HG03175 (cell line): ENCODE results near the gene PCNX1.
A peak's percentile ranks its signal among the peaks of the same experiment; 100 is the strongest.
"Not testable (repeated sequence)": the region's sequence is repeated elsewhere in the genome, so short reads cannot be mapped to it uniquely, and the experiment has no call there.

Source experiments
- ATAC-seq: cut with Tn5 transposase; IDR thresholded peaks from one replicate; pipeline ENCODE4 v1.9.1; 2021; ENCODE audit warnings: mild to moderate bottlenecking, moderate library complexity; ENCODE audit not compliant: unreplicated experiment

Gene PCNX1

DNA sequence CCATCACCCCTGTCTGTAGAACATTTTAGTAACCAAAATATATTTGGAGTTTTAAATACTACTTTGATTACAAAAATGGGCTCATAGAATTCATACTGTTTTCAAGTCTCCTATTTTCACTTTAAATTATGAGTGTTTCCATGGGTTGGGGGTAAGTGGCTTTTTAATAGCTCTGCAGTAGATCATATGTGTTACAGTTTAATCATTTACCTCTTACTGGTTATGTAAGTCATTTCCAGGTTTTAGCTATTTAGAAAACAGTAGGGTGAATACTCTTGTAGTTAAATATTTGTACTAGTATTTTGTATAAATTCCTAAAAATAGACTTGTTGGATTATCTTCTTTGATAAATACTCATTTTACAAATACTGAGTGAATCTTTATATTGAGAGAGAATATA lies 8.2 kb downstream of the PCNX1 start:
- ATAC-seq: no peak

DNA sequence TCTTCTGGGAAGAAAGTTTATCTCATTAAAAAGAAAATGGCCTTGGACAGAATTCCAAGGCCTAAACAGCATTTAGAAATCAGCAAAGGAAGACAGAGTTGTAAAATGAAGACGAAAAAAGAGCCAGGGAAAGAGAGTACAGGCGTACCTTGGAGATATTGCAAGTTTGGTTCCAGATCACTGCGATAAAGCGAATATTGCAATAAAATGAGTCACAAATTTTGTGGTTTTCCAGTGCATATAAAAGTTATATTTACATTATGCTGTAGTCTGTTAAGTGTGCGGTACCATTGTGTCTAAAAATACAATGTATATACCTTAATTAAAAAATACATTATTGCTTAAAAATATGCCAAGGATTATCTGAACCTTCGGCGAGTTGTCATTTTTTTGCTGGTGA lies 9.0 kb downstream of the PCNX1 start:
- ATAC-seq: no peak

GRCh38 chr14:70916799-70917198 lies 9.5 kb downstream of the PCNX1 start:
- ATAC-seq: no peak

DNA sequence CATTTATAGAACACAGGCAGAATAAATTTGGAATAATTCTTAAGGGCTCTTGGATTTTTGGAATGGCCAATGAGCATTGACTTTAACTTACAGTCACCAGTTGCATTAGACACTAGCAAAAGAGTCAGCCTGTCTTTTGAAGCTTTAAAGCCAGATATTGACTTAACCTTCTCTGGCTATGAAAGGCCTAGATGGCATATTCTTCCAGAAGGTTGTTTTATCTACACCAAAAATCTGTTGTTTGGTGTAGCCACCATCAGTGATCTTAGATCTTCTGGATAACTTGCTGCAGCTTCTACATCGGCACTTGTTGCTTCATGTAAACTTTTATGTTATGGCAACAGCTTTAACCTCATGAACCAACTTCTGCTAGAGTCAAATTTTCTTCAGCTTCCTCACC lies 10.4 kb downstream of the PCNX1 start:
- ATAC-seq: no peak

DNA sequence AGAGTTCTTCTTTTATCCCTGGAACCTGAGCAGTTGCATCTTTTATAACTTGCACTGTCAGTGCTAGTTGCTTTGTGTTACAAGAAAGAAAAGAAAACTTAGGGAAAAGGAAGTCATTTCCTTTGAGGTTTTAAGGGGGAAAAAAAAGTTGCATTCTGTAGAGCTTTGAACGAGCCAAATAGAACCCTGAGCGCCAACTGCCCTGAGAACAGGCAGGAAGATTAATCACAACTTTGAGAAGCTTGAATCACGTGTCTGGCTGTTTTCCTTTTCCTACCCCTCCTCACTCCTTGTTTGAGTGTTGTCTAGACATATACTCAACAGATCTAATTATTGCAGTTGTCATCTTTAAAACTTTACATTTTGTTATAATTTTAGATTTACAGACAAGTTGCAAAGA lies 12.5 kb downstream of the PCNX1 start:
- no peak for ATAC-seq

- ATAC-seq: no peak
These were observed 13.3 kb downstream of the PCNX1 start for GRCh38 chr14:70920608-70921007.

DNA sequence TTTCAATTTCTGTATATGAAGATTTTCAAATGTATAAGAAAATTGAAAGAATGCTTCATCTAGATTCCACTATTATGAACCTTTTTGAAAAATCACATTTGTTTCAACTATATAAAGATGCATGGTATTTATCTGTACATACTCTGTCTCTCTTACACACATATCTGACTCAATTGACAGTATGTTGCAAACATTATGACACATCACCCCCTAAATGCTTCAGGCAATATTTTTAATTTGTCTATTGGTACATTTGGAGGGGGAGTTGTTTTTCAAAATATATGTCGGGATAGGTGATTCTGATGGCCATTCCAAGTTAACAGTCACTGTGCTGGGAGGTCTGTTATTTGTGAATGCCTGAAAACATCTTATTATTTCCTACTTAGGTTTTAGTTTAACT lies 14.4 kb downstream of the PCNX1 start:
- ATAC-seq: no peak

DNA sequence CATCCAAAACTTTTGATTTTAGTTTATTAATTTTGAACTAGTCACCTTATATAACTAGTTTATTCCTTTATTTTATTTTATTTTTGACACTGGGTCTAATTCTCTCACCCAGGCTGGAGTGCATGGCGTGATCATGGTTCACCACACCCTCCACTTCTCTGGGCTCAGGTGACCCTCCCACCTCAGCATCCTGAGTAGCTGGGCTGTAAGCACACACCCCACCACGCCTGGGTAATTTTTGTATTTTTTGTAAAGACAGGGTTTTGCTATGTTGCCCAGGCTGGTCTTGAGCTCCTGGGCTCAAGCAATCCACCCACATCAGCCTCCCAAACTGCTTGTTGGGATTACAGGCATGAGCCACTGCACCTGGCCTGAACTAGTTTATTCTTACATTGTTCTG lies 17.3 kb downstream of the PCNX1 start:
- no peak for ATAC-seq

GRCh38 chr14:70926235-70926830 lies 19.1 kb downstream of the PCNX1 start:
- ATAC-seq: no peak

DNA sequence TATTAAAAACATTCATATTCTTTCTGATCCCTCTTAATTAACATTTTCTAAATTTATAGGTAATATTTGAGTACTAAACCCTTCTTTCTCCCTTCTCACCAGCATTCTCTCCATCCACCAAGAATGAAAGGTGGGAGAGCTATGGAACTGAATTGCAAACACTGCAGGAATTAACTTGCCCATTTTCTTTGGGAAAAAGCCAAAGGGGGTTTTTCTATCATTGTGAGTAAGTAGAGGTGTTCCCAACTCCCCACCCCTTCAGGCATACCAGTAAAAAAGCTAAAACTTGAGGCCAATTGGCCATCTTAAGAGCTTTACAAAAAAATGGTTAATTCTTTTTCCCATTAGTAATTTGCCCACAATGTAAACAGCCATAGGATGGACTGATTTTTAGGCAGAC lies 23.7 kb downstream of the PCNX1 start:
- ATAC-seq: no peak

GRCh38 chr14:70934084-70934483 lies 26.8 kb downstream of the PCNX1 start:
- no peak for ATAC-seq

GRCh38 chr14:70934502-70935134 lies 27.4 kb downstream of the PCNX1 start:
- ATAC-seq: peak; percentile 87

GRCh38 chr14:70935135-70935534 lies 27.9 kb downstream of the PCNX1 start:
- no peak for ATAC-seq

- ATAC-seq: not testable (repeated sequence)
These were observed 32.4 kb downstream of the PCNX1 start for GRCh38 chr14:70939693-70940092.

DNA sequence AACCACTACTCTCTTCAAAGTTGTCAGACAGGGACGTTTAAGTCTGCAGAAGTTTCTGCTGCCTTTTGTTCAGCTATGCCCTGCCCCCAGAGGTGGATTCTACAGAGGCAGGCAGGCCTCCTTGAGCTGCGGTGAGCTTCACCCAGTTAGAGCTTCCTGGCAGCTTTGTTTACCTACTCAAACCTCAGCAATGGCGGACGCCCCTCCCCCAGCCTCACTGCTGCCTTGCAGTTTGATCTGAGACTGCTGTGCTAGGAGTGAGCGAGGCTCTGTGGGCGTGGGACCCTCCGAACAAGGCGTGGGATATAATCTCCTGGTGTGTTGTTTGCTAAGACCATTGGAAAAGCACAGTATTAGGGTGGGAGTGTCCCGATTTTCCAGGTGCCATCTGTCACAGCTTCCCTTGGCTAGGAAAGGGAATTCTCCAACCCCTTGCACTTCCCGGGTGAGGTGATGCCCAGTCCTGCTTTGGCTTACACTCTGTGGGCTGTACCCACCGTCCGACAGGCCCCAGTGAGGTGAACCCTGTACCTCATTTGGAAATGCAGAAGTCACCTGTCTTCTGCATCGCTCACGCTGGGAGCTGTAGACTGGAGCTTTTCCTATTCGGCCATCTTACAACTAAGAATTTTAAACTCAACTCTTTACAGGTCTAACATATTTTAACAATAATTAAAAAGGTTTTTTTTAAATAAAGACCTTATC lies 34.5 kb downstream of the PCNX1 start:
- not testable (repeated sequence) for ATAC-seq

DNA sequence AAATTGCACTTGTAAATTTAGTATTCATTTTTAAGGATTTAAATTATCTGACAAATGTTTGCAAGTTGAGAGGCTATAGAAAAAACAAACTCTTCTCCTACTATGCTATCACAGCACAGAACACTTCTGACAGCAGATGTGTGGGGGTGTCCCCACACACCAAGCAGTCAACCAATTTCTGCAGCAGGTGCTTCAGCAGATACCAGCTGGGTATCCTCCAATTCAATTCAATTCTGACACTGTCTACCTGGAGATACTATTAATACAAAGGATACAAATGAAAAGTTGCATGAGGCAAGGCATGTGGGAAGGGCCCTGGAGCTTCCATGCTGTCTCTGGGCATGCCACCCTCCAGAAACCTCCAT lies 35.1 kb downstream of the PCNX1 start:
- ATAC-seq: no peak

- ATAC-seq: not testable (repeated sequence)
These were observed 35.5 kb downstream of the PCNX1 start for GRCh38 chr14:70942721-70943120.

GRCh38 chr14:70943838-70944237 lies 36.6 kb downstream of the PCNX1 start:
- no peak for ATAC-seq

DNA sequence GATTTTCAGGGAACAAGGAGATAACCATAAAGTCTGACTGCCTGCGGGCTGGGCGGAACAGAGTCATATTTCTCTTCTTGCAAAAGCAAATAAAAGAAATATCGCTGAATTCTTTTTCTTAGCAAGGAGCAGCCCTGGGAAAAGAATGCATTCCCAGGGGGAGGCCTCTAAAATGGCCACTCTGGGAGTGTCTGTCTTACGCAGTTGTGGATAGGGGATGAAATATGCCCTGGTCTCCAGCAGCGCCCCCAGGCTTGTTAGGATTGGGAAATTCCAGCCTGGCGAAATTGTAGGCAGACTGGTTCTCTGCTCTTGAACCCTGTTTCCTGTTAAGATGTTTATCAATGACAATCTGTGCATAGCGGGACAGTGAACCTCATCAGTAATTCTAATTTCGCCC lies 40.5 kb downstream of the PCNX1 start:
- ATAC-seq: no peak

DNA sequence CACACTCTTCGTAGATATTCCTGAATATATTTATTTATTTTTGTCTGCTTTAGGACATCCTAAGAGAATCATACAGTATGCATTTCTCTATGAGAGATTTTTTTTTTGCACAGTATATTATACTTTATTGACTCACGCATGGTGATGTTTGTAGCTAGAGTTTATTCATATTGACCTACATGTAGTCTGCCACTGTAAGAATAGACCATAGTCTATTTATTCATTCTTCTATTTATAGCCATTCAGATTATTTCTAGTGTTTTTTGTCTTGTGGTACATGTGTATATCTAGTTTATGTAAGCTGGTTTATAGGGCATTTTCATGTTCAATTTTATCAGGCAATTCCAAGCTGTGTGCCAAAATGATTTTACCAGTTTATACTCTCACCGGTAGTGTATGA lies 45.2 kb downstream of the PCNX1 start:
- ATAC-seq: no peak

GRCh38 chr14:70954068-70954467 lies 46.8 kb downstream of the PCNX1 start:
- no peak for ATAC-seq
